ENCODE data around the gene ADRA2A.

ADRA2A gene

GRCh38 chr10:111130471-111130870, 53.6 kb downstream of the ADRA2A start:
- in situ Hi-C loops (cut with MboI; ENCODE audit: low sequenced_read_pairs), result no loop called here

Data from HL-60/S4 treated with phorbol 12-myristate 13-acetate at 8.2 ng/mL for 4 days and 3 days (cell line).